HG03565 (cell line): Measurements from ENCODE around the gene COL25A1.
"Not testable (repeated sequence)": the region's sequence is repeated elsewhere in the genome, so short reads cannot be mapped to it uniquely, and the experiment has no call there.

Experiments
- ATAC-seq: cut with Tn5 transposase; IDR thresholded peaks from one replicate; pipeline ENCODE4 v1.9.1; 2021; ENCODE audit warnings: mild to moderate bottlenecking, moderate library complexity; ENCODE audit not compliant: unreplicated experiment

Gene COL25A1

DNA sequence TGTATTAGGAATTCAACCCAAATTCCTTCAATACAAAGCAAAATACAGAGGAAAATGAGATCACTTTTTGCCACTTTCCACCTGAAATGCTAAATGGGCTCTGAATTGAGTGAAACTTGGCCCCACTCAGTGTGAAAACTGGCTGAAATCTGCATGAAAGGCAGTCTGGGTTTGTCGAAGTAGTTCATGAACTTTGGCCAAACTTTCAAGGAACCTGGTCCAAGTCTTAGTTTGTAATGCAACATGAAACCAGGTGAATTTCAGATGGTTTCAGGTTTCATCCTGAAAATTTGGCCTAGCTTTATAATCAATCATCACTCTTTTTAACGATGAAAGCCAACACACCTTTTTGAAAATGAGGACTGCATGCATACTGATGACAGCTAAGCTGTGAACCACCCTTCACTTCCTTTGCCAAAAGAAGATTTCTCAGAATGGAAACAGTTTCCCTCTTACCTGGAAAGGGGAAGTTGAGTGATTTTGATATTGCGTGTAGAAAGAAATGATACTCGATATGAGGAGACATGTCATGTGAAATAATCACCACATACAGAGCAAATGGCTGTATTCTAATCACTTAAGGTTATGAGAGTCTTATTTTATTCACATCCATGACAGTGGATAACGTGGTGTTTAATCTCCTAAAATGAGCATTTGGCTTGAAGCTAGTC, 329.7 kb downstream of the COL25A1 start:
- peak; percentile 59 for ATAC-seq

DNA sequence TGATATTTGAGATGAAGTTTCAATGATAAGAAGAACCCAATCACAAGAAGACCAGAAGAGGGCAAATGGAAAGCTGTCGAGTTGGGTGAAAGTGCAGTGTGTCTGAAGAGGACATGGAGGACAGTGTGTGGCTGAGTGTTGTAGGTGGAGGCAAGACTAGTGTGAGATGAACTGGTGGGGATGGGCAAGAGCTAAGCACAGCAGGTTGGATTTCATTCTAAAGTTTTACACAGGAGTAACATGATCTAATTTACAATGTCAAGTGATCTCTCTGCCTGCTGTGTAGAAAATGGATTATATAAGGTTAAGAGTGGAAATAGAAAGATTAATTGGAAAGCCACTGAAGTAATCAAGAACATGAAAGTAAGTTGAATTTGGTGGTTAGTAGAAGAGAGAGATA, 331.0 kb downstream of the COL25A1 start:
- no peak for ATAC-seq

DNA sequence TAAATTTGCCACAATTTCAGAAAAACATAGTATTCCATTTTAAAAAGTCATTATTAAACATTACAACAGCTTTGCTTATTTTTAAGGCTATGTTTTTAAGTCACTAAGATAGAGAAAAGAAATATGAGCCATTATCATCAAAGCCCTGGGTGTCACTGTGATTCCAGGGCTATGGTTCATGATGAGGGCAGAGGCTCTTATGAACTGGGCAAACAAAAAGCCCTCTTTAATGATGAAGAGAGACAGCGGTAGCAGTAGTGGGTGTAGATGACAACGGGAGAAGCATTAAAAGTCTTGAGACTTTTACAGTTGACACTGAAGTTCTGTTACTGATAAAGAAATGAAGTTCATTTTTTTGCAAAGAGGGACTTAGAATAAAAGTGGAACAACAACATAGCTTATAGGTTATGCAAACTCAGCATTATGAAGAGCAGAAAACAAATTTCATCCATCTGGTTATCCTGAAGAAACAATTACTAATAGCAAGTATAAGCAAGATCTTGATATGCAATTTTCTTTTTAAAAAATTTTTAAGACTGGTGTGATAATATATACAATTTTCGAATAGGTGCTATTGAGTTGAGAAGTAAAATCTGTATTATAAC, 336.9 kb downstream of the COL25A1 start:
- no peak for ATAC-seq

DNA sequence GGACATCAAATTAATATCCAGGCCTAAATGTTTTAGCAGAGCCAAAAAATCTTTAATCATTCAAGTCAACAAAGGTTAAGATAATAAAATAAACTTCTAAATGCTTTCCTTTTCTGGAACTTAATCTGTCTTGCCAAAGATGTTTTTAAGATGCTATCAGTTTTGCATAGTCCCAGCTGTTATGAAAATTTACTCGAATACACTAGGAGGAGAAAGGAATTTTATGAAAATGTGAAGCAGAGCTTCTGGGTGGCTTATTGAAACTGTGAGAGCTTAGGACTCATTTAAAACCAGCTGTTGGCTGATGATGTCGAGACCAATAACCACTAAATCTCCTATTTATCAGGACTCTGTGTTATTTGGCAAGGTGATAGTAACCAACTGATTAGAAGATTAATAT, 337.4 kb downstream of the COL25A1 start:
- ATAC-seq = no peak

DNA sequence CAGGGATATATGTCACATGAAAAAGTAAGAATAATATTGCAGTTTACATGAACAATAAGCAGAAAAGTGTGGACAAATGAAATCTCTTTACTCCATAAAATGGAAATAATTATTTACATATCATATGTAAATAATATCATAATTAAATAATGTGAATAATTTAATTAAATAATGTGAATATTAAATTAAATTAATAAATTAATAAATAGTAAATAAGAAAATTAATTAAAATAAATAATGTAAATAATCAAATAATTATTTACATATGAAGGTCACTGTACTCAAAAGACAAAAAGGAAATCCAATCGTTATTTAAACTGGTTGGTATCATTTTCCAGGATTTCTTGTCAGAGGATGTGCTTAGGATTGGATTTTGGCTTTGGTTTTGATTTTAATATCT, 338.5 kb downstream of the COL25A1 start:
- no peak for ATAC-seq

DNA sequence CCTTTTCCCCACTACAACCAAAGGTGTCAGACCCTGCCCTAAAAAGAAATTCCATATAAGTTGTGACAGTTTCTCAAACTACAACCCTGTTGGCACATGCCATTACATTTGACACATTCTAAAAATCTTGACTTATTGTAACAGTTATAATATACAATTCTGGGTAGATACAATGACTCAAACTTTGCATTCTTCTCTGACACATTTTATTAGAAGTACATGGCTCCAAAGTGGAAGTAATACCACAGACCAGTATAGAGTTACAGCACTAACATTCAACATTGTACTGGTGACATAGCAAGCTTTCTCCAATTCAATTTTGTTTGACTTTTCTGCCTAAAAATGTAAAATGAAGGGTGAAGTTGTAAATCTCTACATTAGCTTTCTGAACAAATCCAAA, 343.0 kb downstream of the COL25A1 start:
- no peak for ATAC-seq

DNA sequence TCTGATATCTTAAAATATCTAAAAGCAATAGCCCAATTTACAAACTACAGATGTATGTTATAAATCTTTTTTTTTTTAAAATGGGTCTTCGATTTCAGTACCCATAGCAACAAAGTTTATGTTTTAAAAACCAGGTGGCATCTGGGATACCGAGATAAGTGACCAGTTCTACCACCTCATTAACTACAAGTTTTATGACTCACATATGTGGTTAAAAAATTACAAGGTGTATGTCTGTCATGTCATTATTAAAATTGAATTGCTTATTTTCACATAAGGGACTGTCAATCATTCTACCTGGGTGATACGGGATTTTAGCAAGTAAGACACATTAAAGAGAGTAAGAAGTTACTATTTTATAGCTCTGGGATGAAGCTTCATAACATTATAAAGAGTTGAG, 347.6 kb downstream of the COL25A1 start:
- ATAC-seq = no peak

DNA sequence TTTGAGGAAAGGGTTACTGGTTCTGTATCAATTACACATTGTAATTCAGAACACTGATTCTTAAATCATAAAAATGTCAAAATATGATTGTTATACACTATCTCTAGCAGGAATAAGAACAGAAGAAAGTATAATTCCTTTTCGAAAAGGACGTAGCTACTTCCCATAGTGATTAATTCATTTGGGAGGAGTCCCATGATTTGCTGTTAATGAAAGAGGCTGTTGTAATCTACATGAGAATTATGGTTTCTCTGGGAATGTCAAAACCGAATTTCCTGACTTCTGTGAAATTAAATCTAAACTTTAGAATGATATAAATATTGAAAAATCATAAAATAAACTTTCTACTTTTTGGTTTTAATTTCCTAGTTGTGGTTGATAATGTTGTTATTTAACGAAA, 348.5 kb downstream of the COL25A1 start:
- no peak for ATAC-seq

DNA sequence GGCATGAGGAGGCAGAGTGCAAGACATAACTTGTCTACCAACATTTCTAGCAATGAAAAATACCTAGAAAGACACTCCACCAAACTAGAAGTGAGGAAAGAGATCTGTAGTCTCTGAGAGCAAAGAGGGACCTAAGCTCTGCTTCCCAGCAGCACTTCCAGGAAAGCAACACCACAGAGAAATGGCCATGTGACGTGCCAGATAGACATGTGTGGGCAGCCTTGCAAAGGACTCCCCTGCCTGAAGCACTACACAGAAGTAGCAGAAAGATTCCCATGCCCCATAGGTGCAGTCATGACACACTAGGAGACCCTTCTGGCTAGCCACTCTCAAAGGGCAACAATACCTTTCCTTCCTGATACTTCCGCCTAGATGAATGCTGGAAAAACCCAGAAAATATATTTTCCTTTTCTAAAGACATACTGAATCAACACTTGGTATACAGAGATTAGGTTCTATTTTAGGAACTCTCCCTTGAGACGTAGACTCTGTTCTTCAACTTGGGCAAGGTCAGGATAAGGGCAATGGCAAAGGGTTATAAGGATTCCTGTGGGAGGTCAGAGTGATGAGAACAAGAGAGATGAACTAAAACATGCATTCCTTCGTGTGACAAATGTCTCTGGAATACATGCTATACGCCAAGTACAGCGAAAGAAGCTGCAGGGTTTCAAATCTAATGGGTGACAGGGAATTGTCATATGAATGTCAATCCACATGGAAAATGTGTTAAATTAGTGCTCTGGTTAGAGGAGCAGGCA, 352.1 kb downstream of the COL25A1 start:
- no peak for ATAC-seq

DNA sequence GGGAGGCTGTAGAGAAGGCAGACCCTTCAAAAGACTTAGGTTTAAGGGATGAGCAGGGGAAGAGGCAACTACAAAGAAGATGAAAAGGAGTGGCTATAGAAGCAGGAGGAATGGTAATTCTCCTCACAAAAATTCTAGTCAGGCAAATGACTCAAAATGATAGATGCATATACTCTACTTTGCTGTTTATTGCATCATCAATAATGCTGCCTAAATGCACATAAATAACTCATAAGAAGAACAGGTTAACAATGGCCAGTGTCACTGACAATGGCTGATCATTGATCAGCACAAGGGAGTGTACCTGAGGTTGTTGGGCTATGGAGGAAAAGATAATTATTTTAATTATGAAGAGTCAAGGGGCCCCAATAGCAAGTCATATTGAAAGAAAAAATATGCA, 354.9 kb downstream of the COL25A1 start:
- ATAC-seq = no peak

DNA sequence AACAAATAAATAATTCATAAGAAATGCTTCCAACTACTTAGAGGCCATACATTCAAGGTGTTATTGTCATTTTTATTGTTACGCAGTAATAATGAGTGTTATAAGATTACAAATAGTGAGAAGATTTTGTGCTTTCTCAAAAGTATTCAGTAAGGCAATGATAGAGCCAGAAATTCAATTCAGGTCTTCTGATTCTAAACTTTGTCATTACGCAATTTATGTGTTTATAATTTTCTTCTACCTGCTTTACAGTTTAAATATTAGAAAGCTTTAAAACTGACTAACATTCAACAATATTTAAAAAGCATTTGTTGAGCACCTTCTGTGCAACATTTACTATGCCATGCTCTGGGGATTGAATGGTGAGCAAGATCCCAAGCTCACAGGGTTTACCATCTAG, 356.2 kb downstream of the COL25A1 start:
- no peak for ATAC-seq

DNA sequence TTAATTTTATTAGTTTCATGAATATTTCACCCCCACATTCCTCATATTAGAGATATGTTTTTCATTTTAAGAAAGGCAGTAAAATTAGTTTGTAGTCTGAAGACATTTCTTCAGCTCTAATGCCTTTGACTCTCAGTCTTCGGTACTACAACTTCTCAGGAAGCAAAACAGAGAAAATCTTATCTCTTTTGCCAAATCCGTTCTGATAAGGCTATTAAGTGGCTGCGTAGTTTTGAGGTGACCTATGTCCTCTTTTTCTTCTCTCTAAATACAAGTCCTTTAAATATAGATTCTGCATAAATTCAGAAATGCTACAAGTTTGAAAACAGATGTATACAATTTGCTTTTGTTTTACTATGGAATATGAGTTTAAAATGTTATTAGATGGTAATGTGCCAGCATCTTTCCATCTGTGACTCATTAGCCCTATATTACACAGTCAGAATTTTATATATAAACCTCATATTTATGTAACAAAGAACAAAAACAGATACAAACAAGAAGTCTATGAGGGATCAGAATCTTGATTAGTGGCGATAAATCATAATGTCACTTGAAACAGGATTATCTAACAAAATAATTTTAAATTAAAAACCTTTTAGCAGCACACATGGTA, 358.4 kb downstream of the COL25A1 start:
- ATAC-seq = no peak

DNA sequence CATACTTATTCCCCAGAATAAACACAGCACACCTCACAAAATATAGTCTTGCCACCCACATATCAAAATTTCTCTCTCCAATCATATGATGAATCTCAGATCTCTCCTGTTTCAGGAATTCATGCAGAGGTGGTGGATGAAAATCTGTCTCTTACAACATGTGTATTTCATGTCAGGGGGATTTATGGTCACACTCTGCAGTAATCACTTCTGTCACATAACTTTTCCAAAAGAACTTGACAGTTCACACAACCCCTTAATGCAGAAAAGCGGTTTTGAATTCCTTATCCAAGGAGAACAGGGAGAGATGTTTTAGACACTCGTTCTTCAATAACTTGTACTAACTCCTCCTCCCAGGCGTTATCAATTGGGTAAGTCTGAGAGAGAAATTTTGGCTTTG, 359.1 kb downstream of the COL25A1 start:
- ATAC-seq = no peak

DNA sequence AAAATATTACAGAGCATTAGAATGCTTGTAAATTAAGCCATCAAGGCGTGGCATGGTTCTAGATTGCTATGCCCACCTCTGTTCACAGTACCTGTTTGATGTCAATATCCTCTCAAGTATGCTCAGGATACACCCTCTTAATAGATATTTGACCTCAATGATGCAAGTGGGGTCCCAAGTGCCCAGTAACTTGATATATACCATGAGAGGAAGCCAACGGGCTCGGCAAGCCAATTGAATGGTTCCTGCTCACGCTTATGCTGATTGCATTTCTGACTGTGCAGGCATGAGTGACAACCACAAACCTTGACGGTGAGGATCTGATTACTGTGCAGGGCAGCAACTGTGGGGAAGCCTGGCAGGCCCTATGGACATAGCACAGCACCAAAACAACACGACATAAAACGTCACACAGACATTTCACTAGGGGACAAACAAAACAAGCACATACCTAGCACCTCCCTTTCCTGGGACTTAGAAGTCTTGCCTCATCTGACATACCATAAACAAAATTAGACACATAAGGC, 360.5 kb downstream of the COL25A1 start:
- no peak for ATAC-seq

DNA sequence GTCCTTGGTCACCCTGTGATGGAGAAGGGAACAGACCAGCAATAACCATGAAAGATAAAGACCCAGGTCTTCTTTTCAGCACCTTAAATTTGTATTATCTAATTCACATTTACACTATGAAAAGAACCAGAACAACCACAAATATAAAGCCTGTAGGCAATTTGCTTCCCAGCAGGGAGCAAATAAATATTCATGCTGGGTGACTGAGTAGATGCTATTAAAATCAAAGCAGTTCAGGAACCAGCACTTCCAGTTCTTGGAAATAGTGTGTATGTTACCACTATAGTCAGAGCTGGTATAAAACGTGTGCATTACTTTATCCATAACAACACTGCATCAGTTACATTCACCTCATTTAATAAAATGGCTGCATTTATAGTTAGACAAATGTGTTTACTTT, 361.8 kb downstream of the COL25A1 start:
- no peak for ATAC-seq

DNA sequence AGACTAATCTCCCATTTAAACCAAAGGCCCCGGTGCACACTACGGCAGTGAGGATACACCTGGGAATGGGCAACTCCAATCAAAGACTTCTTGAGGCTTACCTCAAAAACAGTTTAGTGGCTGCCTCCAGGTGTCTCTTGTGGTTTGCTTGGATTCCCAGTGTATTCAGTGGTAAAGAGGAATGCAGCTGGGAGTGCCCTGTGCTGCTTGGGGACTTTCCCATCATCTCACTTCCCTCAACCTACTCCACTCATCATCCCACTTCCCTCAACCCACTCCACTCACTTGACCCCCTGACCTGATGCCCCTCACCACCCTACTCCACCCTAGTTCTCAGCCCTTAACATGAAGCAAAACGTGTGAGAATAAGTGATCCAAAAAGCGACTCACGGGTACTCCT, 362.3 kb downstream of the COL25A1 start:
- ATAC-seq = no peak

DNA sequence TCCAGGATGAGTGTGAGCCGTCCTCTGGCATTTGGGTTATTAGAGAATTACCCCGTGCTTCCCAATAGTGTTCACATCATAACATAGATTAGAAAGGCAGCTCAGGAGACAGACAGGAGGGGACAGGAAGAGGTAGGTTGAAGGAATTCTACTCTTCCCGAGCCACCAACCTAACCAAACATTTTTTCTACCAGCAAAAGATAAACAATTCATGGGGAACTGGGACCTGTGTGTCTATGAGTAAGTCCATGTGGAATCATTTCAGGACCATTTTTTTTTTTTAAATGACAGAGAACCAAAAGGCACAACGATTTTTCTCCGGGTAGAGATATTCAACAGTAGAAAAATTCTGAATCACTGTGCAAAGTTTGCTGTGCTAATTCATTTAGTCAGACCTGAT, 365.4 kb downstream of the COL25A1 start:
- ATAC-seq = no peak

DNA sequence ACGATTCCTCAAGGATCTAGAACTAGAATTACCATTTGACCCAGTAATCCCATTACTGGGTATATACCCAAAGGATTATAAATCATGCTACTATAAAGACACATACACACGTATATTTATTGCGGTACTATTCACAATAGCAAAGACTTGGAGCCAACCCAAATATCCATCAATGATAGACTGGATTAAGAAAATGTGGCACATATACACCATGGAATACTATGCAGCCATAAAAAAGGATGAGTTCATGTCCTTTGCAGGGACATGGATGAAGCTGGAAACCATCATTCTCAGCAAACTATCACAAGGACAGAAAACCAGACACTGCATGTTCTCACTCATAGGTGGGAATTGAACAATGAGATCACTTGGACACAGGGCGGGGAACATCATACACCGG, 368.5 kb downstream of the COL25A1 start:
- ATAC-seq = not testable (repeated sequence)

DNA sequence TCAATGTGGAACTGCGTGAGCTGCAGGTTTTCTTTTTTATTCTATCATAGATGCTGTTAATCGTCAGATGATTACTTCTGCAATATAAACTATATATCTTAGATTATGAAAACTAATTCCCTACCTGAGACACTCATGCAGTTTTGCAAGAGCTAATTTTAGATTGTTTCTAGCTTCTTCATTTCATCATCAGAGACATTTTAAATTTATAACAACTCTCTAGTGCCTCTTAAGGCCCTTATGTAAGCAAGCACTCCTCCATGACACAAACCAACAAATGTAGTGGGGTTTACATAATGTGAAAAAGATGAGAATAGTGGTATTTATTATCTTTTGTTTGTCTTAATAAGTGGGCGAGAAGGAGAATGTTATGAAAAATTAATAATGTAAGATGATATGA, 369.4 kb downstream of the COL25A1 start:
- no peak for ATAC-seq

DNA sequence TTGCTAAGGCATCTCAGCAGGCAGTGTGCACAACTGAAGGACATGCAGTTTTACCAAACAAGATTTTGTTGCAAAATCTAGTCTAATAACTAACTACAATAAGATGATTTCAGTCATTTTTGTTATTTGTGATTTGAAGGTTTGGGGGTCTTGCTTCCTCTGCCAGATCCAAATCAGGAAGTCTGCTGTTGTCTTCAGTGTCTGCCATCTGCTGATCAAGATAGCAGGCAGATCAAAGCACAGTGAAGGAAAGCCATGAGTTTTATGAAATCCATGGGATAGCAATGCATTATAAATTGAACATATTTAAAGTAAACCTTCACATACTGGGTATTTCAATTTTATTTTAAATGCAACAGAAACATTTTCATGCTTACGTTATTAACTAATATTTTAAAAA, 370.5 kb downstream of the COL25A1 start:
- no peak for ATAC-seq

DNA sequence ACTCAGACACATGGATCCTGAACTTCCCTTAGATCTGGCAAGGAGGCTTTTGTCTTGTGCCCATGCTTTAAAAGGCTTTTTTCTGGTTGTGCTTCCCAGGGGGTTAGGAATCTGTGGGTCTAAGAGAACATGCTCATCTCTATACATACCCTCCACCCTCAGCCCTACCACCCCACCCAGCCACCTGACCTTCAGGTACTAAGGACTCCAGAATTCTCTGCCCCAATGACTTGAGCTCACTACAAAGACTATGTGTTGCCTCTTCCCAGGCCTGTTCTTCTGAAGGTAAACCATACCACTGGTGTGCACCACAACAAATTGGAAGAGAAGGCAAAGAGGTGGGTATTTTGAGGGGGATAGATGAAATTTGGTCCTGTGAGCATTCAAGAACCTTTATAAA, 372.3 kb downstream of the COL25A1 start:
- no peak for ATAC-seq

DNA sequence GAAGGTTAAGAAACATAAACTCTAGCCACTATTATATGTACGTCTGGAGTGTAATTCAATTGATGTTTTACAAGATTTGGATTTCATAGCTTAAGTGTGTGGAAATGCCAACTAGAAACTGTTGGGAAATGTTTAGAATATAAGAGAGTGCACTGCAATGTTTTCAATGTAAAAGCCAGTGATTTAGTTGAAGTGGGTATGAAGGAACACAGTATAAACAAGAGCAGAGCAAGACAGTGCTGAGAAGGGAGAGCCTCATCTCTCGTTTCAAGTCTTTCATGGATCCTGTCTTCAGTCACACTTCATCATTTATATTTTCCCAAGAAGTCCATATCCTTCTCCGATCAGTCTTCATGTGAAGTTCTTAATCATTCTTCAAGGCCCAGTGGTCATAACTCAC, 375.7 kb downstream of the COL25A1 start:
- no peak for ATAC-seq
